Osteoblast (primary cell): ENCODE results near the gene GNAI2. TPM values are rescaled to one million over a fixed set of nuclear protein-coding genes. Genes with fewer than 3 reads are reported as not detected.

Experiments used
- DNase-seq: peaks from one replicate; pipeline ENCODE4 v3.0.0; 2011; ENCODE audit warnings: low spot score, mixed read lengths; ENCODE audit not compliant: insufficient read length; ENCODE audit errors: missing footprints
- H2AFZ ChIP-seq: 2 replicates; pipeline ENCODE4 v1.6.0; 2011; ENCODE audit warnings: mild to moderate bottlenecking, low read length
- H3K27ac ChIP-seq: 2 replicates; pipeline ENCODE4 v1.5.1; 2011; ENCODE audit warnings: mild to moderate bottlenecking, low read depth, low read length, moderate library complexity
- H3K27me3 ChIP-seq: 2 replicates; pipeline ENCODE4 v1.6.0; 2012; ENCODE audit warnings: mild to moderate bottlenecking, control low read depth, inconsistent platforms, low read length, moderate library complexity; ENCODE audit not compliant: insufficient read depth
- H3K36me3 ChIP-seq: 2 replicates; pipeline ENCODE4 v1.5.1; 2011; ENCODE audit warnings: mild to moderate bottlenecking, low read length, control low read depth, moderate library complexity; ENCODE audit not compliant: insufficient read depth
- H3K4me1 ChIP-seq: 2 replicates; pipeline ENCODE4 v1.5.1; 2011; ENCODE audit warnings: mild to moderate bottlenecking, low read length, control low read depth, moderate library complexity; ENCODE audit not compliant: insufficient read depth
- H3K4me2 ChIP-seq: 2 replicates; pipeline ENCODE4 v1.6.0; 2011; ENCODE audit warnings: mild to moderate bottlenecking, low read length; ENCODE audit not compliant: insufficient read depth
- H3K4me3 ChIP-seq: fragments of 200-600 bp; sonication (generic); 3 replicates; pipeline ENCODE4 v1.5.1; 2012; ENCODE audit warnings: mild to moderate bottlenecking, low read length, inconsistent platforms; ENCODE audit not compliant: insufficient read depth
- H3K79me2 ChIP-seq: 2 replicates; pipeline ENCODE4 v1.6.0; 2012; ENCODE audit warnings: mild to moderate bottlenecking, low read length, control low read depth, inconsistent platforms; ENCODE audit not compliant: insufficient read depth
- H3K9me3 ChIP-seq: 2 replicates; pipeline ENCODE4 v1.5.1; 2011; ENCODE audit warnings: low read depth, low read length, control low read depth
- H4K20me1 ChIP-seq: 2 replicates; pipeline ENCODE4 v1.6.0; 2012; ENCODE audit warnings: mild to moderate bottlenecking, low read length, control low read depth; ENCODE audit not compliant: insufficient read depth
- CTCF ChIP-seq: IDR thresholded peaks from 2 replicates; pipeline ENCODE4 v1.5.1; 2011; ENCODE audit warnings: mild to moderate bottlenecking, low read depth, low read length, moderate library complexity; ENCODE audit errors: extremely low read depth
- total RNA-seq: library from RNA; depleted of rRNA; stranded (reverse); fragments of >200 nt; gene quantifications from 2 replicates; pipeline ENCODE4 v1.2.3, GENCODE V29; 2012

The GNAI2 gene
- total RNA-seq, 1 donor = 223 TPM

GRCh38 chr3:50238549-50239026 is 2.6 kb downstream of the GNAI2 start:
- no peaks in the 10 kb centered on the region for H3K27me3 ChIP-seq
- no peak overlapping the region for H2AFZ ChIP-seq
- H3K4me3 ChIP-seq = peak overlapping the region; percentile 98
- peak overlapping the region; percentile 99 for H3K4me2 ChIP-seq
- H3K4me1 ChIP-seq = peaks cover 39% of the 10 kb centered on the region
- peak; percentile 8 for TF ChIP-seq CTCF
- peak; percentile 90 for DNase-seq
- peaks cover 61% of the 10 kb centered on the region for H4K20me1 ChIP-seq
- peaks cover 13% of the 10 kb centered on the region for H3K36me3 ChIP-seq
- H3K27ac ChIP-seq = peak overlapping the region; percentile 78
- H3K79me2 ChIP-seq = peaks cover 76% of the 10 kb centered on the region
- no peaks in the 10 kb centered on the region for H3K9me3 ChIP-seq

GRCh38 chr3:50239649-50240048 is 3.6 kb downstream of the GNAI2 start:
- Histone ChIP-seq H3K9me3 (no peaks in the 10 kb centered on the region), H3K27me3 (no peaks in the 10 kb centered on the region), H3K4me3 (no peak overlapping the region), H3K79me2 (peaks cover 86% of the 10 kb centered on the region), H3K27ac (peak overlapping the region; percentile 78), H3K4me1 (peaks cover 47% of the 10 kb centered on the region), H3K4me2 (no peak overlapping the region), H3K36me3 (peaks cover 20% of the 10 kb centered on the region), H4K20me1 (peaks cover 68% of the 10 kb centered on the region), H2AFZ (no peak overlapping the region)
- TF ChIP-seq CTCF = no peak
- no peak for DNase-seq

- H3K4me3 ChIP-seq = no peak overlapping the region
- H3K79me2 ChIP-seq = peaks cover 98% of the 10 kb centered on the region
- no peak for TF ChIP-seq CTCF
- peaks cover 21% of the 10 kb centered on the region for H3K36me3 ChIP-seq
- peak overlapping the region; percentile 77 for H3K27ac ChIP-seq
- H3K9me3 ChIP-seq = no peaks in the 10 kb centered on the region
- peaks cover 59% of the 10 kb centered on the region for H3K4me1 ChIP-seq
- no peak for DNase-seq
- H3K27me3 ChIP-seq = no peaks in the 10 kb centered on the region
- H3K4me2 ChIP-seq = no peak overlapping the region
- no peak overlapping the region for H2AFZ ChIP-seq
- H4K20me1 ChIP-seq = peaks cover 75% of the 10 kb centered on the region
These were observed 5.2 kb downstream of the GNAI2 start for GRCh38 chr3:50241163-50241562.

GRCh38 chr3:50241713-50242380 is 5.8 kb downstream of the GNAI2 start:
- peak overlapping the region; percentile 77 for H3K27ac ChIP-seq
- H3K4me2 ChIP-seq = no peak overlapping the region
- peaks cover 66% of the 10 kb centered on the region for H3K4me1 ChIP-seq

More at GRCh38 chr3:50241713-50242380, 5.8 kb downstream of the GNAI2 start:
- H2AFZ ChIP-seq = no peak overlapping the region
- no peaks in the 10 kb centered on the region for H3K27me3 ChIP-seq
- peaks cover 21% of the 10 kb centered on the region for H3K36me3 ChIP-seq
- no peaks in the 10 kb centered on the region for H3K9me3 ChIP-seq
- H3K79me2 ChIP-seq = peaks cover 91% of the 10 kb centered on the region
- H3K4me3 ChIP-seq = no peak overlapping the region
- peaks cover 72% of the 10 kb centered on the region for H4K20me1 ChIP-seq
- no peak for TF ChIP-seq CTCF
- no peak for DNase-seq
